ENCODE measurements around the gene KRT71. TPM values are rescaled to one million over a fixed set of nuclear protein-coding genes. Genes with fewer than 3 reads are reported as not detected.

KRT71 gene
- total RNA-seq, 1 experiment from 2014 or later: not detected

DNA sequence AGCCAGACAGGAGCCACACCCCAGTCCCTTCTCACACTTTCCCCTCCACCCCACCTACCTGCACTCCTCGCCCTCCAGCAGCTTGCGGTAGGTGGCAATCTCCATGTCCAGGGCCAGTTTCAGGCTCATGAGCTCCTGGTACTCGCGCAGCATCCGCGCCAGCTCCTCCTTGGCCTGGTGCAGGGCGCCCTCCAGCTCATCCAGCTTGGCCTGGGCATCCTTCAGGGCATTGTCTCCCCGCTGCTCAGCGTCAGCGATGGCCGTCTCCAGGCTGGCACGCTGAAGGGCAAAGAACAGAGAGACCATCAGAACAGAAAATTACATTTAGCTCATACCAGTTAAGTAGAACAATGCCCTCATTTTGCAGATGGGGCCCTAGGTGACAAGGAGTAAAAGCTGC is 15.2 kb upstream of the KRT71 start:
- no peaks in the 10 kb centered on the region for H3K9me3 ChIP-seq (ENCODE audit: control insufficient read depth in 1 of 2, insufficient read depth in 1 of 2, low read depth in 1 of 2, low read length in 2 of 2)
- H3K27me3 ChIP-seq (ENCODE audit: insufficient read depth, low read length): no peaks in the 10 kb centered on the region
- no peaks in the 10 kb centered on the region for H4K20me1 ChIP-seq (ENCODE audit: insufficient read depth)
- no peak overlapping the region for H3K27ac ChIP-seq (ENCODE audit: low read depth, low read length)
- DNase-seq (ENCODE audit: low read depth, low spot score): no peak
- H3K79me2 ChIP-seq (ENCODE audit: insufficient read depth, low read length): no peaks in the 10 kb centered on the region
- TF ChIP-seq SRF (IDR thresholded peaks at IDR 0.05; ENCODE audit: low read depth) (no peak), SP1 (IDR thresholded peaks at IDR 0.05; ENCODE audit: low read depth) (no peak), SIN3A (IDR thresholded peaks at IDR 0.05; ENCODE audit: low read depth) (no peak)
- H3K4me1 ChIP-seq (ENCODE audit: control insufficient read depth in 1 of 2, insufficient read depth in 2 of 2, low read length in 2 of 2): no peaks in the 10 kb centered on the region
- no peaks in the 10 kb centered on the region for H3K36me3 ChIP-seq (ENCODE audit: control insufficient read depth in 1 of 2, insufficient read depth in 2 of 2, low read length in 2 of 2)
- H3K9ac ChIP-seq (ENCODE audit: low read length): no peak overlapping the region
- no TSS peak for BruUV-seq (replicated peaks)
- H3K9me2 ChIP-seq (ENCODE audit: insufficient read depth): no peaks in the 10 kb centered on the region
- ATAC-seq: no peak
- POLR2A ChIA-PET: no interaction called here
- intact Hi-C loops (cut with micrococcal nuclease): no loop called here
- H3K4me2 ChIP-seq (ENCODE audit: low read length): no peak overlapping the region
- RAD21 ChIA-PET (ENCODE audit: low non-redundant PET in 1 of 2, low total read pairs in 2 of 2, uncharacterized antibody in 2 of 2, unreplicated experiment in 2 of 2): no interaction called here
- H2AFZ ChIP-seq (ENCODE audit: low read depth, low read length, poor library complexity, severe bottlenecking): no peak overlapping the region
- CTCF ChIA-PET: no interaction called here
- H3K4me3 ChIP-seq (replicated peaks in 1 of 2; ENCODE audit: low read depth in 1 of 2, low read length in 2 of 2): no peak overlapping the region

GRCh38 chr12:52566847-52567291 is 13.9 kb upstream of the KRT71 start:
- Histone ChIP-seq H3K4me2 (ENCODE audit: low read length) (no peak overlapping the region), H3K27me3 (ENCODE audit: insufficient read depth, low read length) (no peaks in the 10 kb centered on the region), H3K79me2 (ENCODE audit: insufficient read depth, low read length) (no peaks in the 10 kb centered on the region), H3K27ac (ENCODE audit: low read depth, low read length) (no peak overlapping the region), H4K20me1 (ENCODE audit: insufficient read depth) (no peaks in the 10 kb centered on the region), H3K4me1 (ENCODE audit: control insufficient read depth in 1 of 2, insufficient read depth in 2 of 2, low read length in 2 of 2) (no peaks in the 10 kb centered on the region), H3K9ac (ENCODE audit: low read length) (no peak overlapping the region), H3K4me3 (replicated peaks in 1 of 2; ENCODE audit: low read depth in 1 of 2, low read length in 2 of 2) (no peak overlapping the region), H3K36me3 (ENCODE audit: control insufficient read depth in 1 of 2, insufficient read depth in 2 of 2, low read length in 2 of 2) (no peaks in the 10 kb centered on the region), H3K9me3 (ENCODE audit: control insufficient read depth in 1 of 2, insufficient read depth in 1 of 2, low read depth in 1 of 2, low read length in 2 of 2) (no peaks in the 10 kb centered on the region), H3K9me2 (ENCODE audit: insufficient read depth) (no peaks in the 10 kb centered on the region), H2AFZ (ENCODE audit: low read depth, low read length, poor library complexity, severe bottlenecking) (no peak overlapping the region)
- ATAC-seq: no peak
- CTCF ChIA-PET: no interaction called here
- intact Hi-C loops (cut with micrococcal nuclease): no loop called here
- POLR2A ChIA-PET: no interaction called here
- RAD21 ChIA-PET (ENCODE audit: low non-redundant PET in 1 of 2, low total read pairs in 2 of 2, uncharacterized antibody in 2 of 2, unreplicated experiment in 2 of 2): no interaction called here
- TF ChIP-seq CBX3 (IDR thresholded peaks at IDR 0.05; ENCODE audit: low read depth): no peak
- BruUV-seq (replicated peaks): no TSS peak
- no peak for DNase-seq (ENCODE audit: low read depth, low spot score)

DNA sequence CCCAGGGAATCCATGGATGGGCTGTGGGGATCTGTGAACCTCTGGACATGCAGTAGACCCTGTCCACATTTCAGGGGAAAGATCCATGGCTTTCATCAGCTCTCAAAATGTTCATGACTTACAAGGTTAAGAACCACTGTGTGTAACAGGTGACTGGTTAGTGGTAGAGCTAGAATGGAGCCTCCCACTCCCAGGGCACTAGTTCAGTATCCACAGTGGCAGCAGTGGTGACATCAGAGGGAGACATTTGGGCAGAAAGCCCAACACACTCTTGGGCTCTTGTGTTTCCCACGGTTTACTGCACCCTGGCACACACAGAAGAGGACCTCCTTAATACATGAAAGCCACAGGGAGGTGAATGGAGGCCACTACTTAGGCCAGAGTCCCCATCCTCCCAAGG is 11.6 kb upstream of the KRT71 start:
- no peaks in the 10 kb centered on the region for H3K27me3 ChIP-seq (ENCODE audit: insufficient read depth, low read length)
- RAD21 ChIA-PET (ENCODE audit: low non-redundant PET in 1 of 2, low total read pairs in 2 of 2, uncharacterized antibody in 2 of 2, unreplicated experiment in 2 of 2): no interaction called here
- no peak for DNase-seq (ENCODE audit: low read depth, low spot score)
- no peaks in the 10 kb centered on the region for H3K9me3 ChIP-seq (ENCODE audit: control insufficient read depth in 1 of 2, insufficient read depth in 1 of 2, low read depth in 1 of 2, low read length in 2 of 2)
- no peak for ATAC-seq
- H3K27ac ChIP-seq (ENCODE audit: low read depth, low read length): no peak overlapping the region
- no peak overlapping the region for H2AFZ ChIP-seq (ENCODE audit: low read depth, low read length, poor library complexity, severe bottlenecking)
- no peaks in the 10 kb centered on the region for H3K4me1 ChIP-seq (ENCODE audit: control insufficient read depth in 1 of 2, insufficient read depth in 2 of 2, low read length in 2 of 2)
- H4K20me1 ChIP-seq (ENCODE audit: insufficient read depth): no peaks in the 10 kb centered on the region
- no TSS peak for BruUV-seq (replicated peaks)
- no peak overlapping the region for H3K4me2 ChIP-seq (ENCODE audit: low read length)
- H3K79me2 ChIP-seq (ENCODE audit: insufficient read depth, low read length): no peaks in the 10 kb centered on the region
- H3K9ac ChIP-seq (ENCODE audit: low read length): no peak overlapping the region
- CTCF ChIA-PET: no interaction called here
- no peak overlapping the region for H3K4me3 ChIP-seq (replicated peaks in 1 of 2; ENCODE audit: low read depth in 1 of 2, low read length in 2 of 2)
- H3K9me2 ChIP-seq (ENCODE audit: insufficient read depth): no peaks in the 10 kb centered on the region
- H3K36me3 ChIP-seq (ENCODE audit: control insufficient read depth in 1 of 2, insufficient read depth in 2 of 2, low read length in 2 of 2): no peaks in the 10 kb centered on the region
- intact Hi-C loops (cut with micrococcal nuclease): loop anchor here (5.0 kb wide), 1 partner anchor 167 kb away; no protein-coding TSS in a partner anchor
- POLR2A ChIA-PET: no interaction called here
- TF ChIP-seq SP1 (IDR thresholded peaks at IDR 0.05; ENCODE audit: low read depth) (no peak), YY1 (IDR thresholded peaks at IDR 0.05; ENCODE audit: extremely low read depth, insufficient replicate concordance, low read depth, low read length) (no peak), ATF3 (IDR thresholded peaks at IDR 0.05) (no peak), CTCF (IDR thresholded peaks at IDR 0.05 in 2 of 3, conservative IDR thresholded peaks at IDR 0.05 in 1 of 3; ENCODE audit: borderline replicate concordance in 1 of 3, insufficient read depth in 1 of 3, low read depth in 2 of 3, low read length in 2 of 3) (no peak), ZNF274 (IDR thresholded peaks at IDR 0.05; ENCODE audit: low read depth, low read length) (no peak), CBX3 (IDR thresholded peaks at IDR 0.05; ENCODE audit: low read depth) (no peak), TCF7L2 (IDR thresholded peaks at IDR 0.05; ENCODE audit: borderline replicate concordance, extremely low read depth, insufficient read depth, insufficient read length) (no peak), POLR2A (IDR thresholded peaks at IDR 0.05; ENCODE audit: borderline replicate concordance, extremely low read depth, insufficient read depth, insufficient read length) (no peak)
- TF ChIP-seq, protein P1, sequence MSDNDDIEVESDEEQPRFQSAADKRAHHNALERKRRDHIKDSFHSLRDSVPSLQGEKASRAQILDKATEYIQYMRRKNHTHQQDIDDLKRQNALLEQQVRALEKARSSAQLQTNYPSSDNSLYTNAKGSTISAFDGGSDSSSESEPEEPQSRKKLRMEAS (IDR thresholded peaks at IDR 0.05): no peak
